ENCODE results near the gene ZXDC.

ZXDC gene

GRCh38 chr3:126516936-126517290 lies 41.2 kb upstream of the ZXDC start:
- Mint-ChIP-seq H3K4me3 (no peak overlapping the region), H3K27ac (peak overlapping the region in 1 of 3 experiments; percentile 48), H3K4me1 (no peaks in the 10 kb centered on the region), H3K9me3 (no peaks in the 10 kb centered on the region), H3K36me3 (ENCODE audit: low read depth) (no peaks in the 10 kb centered on the region), H3K27me3 (ENCODE audit: low read depth) (peaks cover 28% of the 10 kb centered on the region)
- TF ChIP-seq CTCF (IDR thresholded peaks at IDR 0.05; ENCODE audit: unreplicated experiment in 3 of 3) = no peak

- Mint-ChIP-seq H3K27ac (peak overlapping the region in 1 of 3 experiments; percentile 48), H3K9me3 (no peaks in the 10 kb centered on the region), H3K4me3 (no peak overlapping the region), H3K27me3 (ENCODE audit: low read depth) (peaks cover 28% of the 10 kb centered on the region), H3K36me3 (ENCODE audit: low read depth) (no peaks in the 10 kb centered on the region), H3K4me1 (no peaks in the 10 kb centered on the region)
- TF ChIP-seq CTCF (IDR thresholded peaks at IDR 0.05; ENCODE audit: unreplicated experiment in 3 of 3) = no peak
These were observed 40.7 kb upstream of the ZXDC start for GRCh38 chr3:126516152-126516935.

GRCh38 chr3:126515066-126515706 lies 39.5 kb upstream of the ZXDC start:
- Mint-ChIP-seq H3K27me3 (ENCODE audit: low read depth) (peaks cover 19% of the 10 kb centered on the region), H3K36me3 (ENCODE audit: low read depth) (no peaks in the 10 kb centered on the region), H3K4me3 (no peak overlapping the region), H3K27ac (no peak overlapping the region), H3K4me1 (no peaks in the 10 kb centered on the region), H3K9me3 (no peaks in the 10 kb centered on the region)
- no peak for TF ChIP-seq CTCF (IDR thresholded peaks at IDR 0.05; ENCODE audit: unreplicated experiment in 3 of 3)

- Mint-ChIP-seq H3K36me3 (ENCODE audit: low read depth) (no peaks in the 10 kb centered on the region), H3K27me3 (ENCODE audit: low read depth) (peaks cover 17% of the 10 kb centered on the region), H3K4me3 (no peak overlapping the region), H3K27ac (no peak overlapping the region), H3K4me1 (no peaks in the 10 kb centered on the region), H3K9me3 (no peaks in the 10 kb centered on the region)
- TF ChIP-seq CTCF (IDR thresholded peaks at IDR 0.05; ENCODE audit: unreplicated experiment in 3 of 3) = no peak
These were observed 38.5 kb upstream of the ZXDC start for GRCh38 chr3:126514161-126514560.

- H3K27ac Mint-ChIP-seq = no peak overlapping the region
- H3K4me3 Mint-ChIP-seq = no peak overlapping the region
- H3K4me1 Mint-ChIP-seq = no peaks in the 10 kb centered on the region
- H3K27me3 Mint-ChIP-seq (ENCODE audit: low read depth) = peaks cover 17% of the 10 kb centered on the region
- no peaks in the 10 kb centered on the region for H3K36me3 Mint-ChIP-seq (ENCODE audit: low read depth)
- H3K9me3 Mint-ChIP-seq = no peaks in the 10 kb centered on the region
- no peak for TF ChIP-seq CTCF (IDR thresholded peaks at IDR 0.05; ENCODE audit: unreplicated experiment in 3 of 3)
These were observed 37.4 kb upstream of the ZXDC start for GRCh38 chr3:126512916-126513650.

Measured in nephron (organoid).